SU-DHL-6 (cell line): Measurements from ENCODE around the gene WDR64.

Experiments used
- H2AFZ ChIP-seq: fragments of 200-600 bp; sonication (generic); 2 replicates; pipeline ENCODE4 v1.6.1; 2014; ENCODE audit warnings: low read depth, mild to moderate bottlenecking, moderate library complexity, mixed read lengths, antibody characterized with exemption, low read length; ENCODE audit not compliant: severe bottlenecking
- H3F3A ChIP-seq: fragments of 200-600 bp; shearing (Covaris generic); 2 replicates; pipeline ENCODE4 v1.6.0; 2016; ENCODE audit warnings: antibody characterized with exemption, mild to moderate bottlenecking; ENCODE audit not compliant: insufficient read depth
- H3K27ac ChIP-seq: fragments of 200-600 bp; sonication (generic); 2 replicates; pipeline ENCODE4 v1.5.1; 2016; ENCODE audit warnings: low read depth, mild to moderate bottlenecking, low read length, moderate library complexity, mixed read lengths
- H3K27me3 ChIP-seq: fragments of 200-600 bp; sonication (generic), shearing (Covaris generic); 2 replicates; pipeline ENCODE4 v1.6.0; 2014; ENCODE audit warnings: mild to moderate bottlenecking, low read length
- H3K36me3 ChIP-seq: fragments of 200-600 bp; sonication (generic); 2 replicates; pipeline ENCODE4 v1.6.1; 2014; ENCODE audit warnings: mild to moderate bottlenecking, low read length, mixed read lengths
- H3K4me2 ChIP-seq: fragments of 300-600, 200-600 bp; shearing (Covaris generic), sonication (generic); 2 replicates; pipeline ENCODE4 v1.6.0; 2014; ENCODE audit warnings: low read length, low read depth, mild to moderate bottlenecking; ENCODE audit not compliant: poor library complexity, severe bottlenecking
- H3K4me3 ChIP-seq: fragments of 200-600 bp; sonication (generic); 2 replicates; pipeline ENCODE4 v1.5.1; 2014; ENCODE audit warnings: antibody characterized with exemption, low read length, mild to moderate bottlenecking, mixed read lengths; ENCODE audit not compliant: insufficient read depth, poor library complexity, severe bottlenecking
- H3K79me2 ChIP-seq: fragments of 200-600 bp; sonication (generic); 2 replicates; pipeline ENCODE4 v1.6.1; 2014; ENCODE audit warnings: mild to moderate bottlenecking, low read length, moderate library complexity; ENCODE audit not compliant: insufficient read depth
- H3K9ac ChIP-seq: fragments of 200-600 bp; sonication (generic); 2 replicates; pipeline ENCODE4 v1.7.0; 2014; ENCODE audit warnings: mild to moderate bottlenecking, low read length
- H3K9me2 ChIP-seq: fragments of 200-600 bp; sonication (generic); replicated peaks from 2 replicates; pipeline ENCODE4 v1.6.1; 2014; ENCODE audit warnings: low read length; ENCODE audit not compliant: insufficient read depth
- H3K9me3 ChIP-seq: fragments of 200-600 bp; sonication (generic); 2 replicates; pipeline ENCODE4 v1.6.1; 2014; ENCODE audit warnings: low read length, mixed read lengths; ENCODE audit not compliant: insufficient read depth
- H4K20me1 ChIP-seq: fragments of 200-600 bp; sonication (generic); 2 replicates; pipeline ENCODE4 v1.6.1; 2014; ENCODE audit warnings: low read depth, mild to moderate bottlenecking, antibody characterized with exemption, low read length, moderate library complexity, mixed read lengths
- CTCF ChIP-seq: fragments of 200-600 bp; sonication (generic); IDR thresholded peaks from one replicate; pipeline ENCODE4 v1.5.1; 2017; ENCODE audit warnings: antibody characterized with exemption, mild to moderate bottlenecking, low read length, moderate library complexity; ENCODE audit not compliant: insufficient read depth, poor library complexity, severe bottlenecking
- EZH2phosphoT487 ChIP-seq: fragments of 200-600 bp; sonication (generic), shearing (Covaris generic); conservative IDR thresholded peaks from 2 replicates; pipeline ENCODE4 v1.6.1; 2018; ENCODE audit warnings: mild to moderate bottlenecking, antibody characterized with exemption, low read length, moderate library complexity, mixed read lengths

The WDR64 gene

DNA sequence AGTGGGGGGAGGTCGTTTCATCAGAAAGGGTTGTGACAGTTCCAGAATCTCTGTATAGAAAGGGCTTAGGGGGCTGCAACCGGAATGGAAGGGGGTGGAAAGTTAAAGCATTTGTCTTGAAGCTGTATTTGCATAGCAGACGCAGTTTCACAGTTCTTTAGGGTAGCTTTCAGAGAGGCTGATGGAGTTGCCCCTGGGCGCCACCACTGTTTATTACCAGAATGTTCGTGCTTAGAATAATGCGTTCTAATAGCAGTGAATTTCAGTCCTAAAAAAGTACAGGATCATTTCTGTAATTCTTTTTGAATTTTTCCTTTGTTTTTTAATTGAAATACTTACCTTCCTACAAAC, 197.2 kb downstream of the WDR64 start:
- H4K20me1 ChIP-seq = peaks cover 3% of the 10 kb centered on the region; the same call in 1 of the 2 replicates
- peak overlapping the region; percentile 93 for H3K4me3 ChIP-seq
- peak overlapping the region; percentile 88 for H3K9ac ChIP-seq
- peak overlapping the region; percentile 96 for H3K27ac ChIP-seq
- H3K9me2 ChIP-seq = no peaks in the 10 kb centered on the region
- peak overlapping the region; percentile 94 for H3K4me2 ChIP-seq
- no peaks in the 10 kb centered on the region for H3K9me3 ChIP-seq
- H3K36me3 ChIP-seq = peaks cover 28% of the 10 kb centered on the region
- H2AFZ ChIP-seq = no peak overlapping the region
- no peaks in the 10 kb centered on the region for H3K27me3 ChIP-seq
- H3K79me2 ChIP-seq = peaks cover 39% of the 10 kb centered on the region
- H3F3A ChIP-seq = peaks cover 12% of the 10 kb centered on the region; the same call in 1 of the 2 replicates
- TF ChIP-seq EZH2phosphoT487 (no peak), CTCF (no peak)
